HG03432 (cell line): ENCODE results near the gene TNNC2.
"Not testable (repeated sequence)": the region's sequence is repeated elsewhere in the genome, so short reads cannot be mapped to it uniquely, and the experiment has no call there.

Experiments used
- ATAC-seq: cut with Tn5 transposase; IDR thresholded peaks from one replicate; pipeline ENCODE4 v1.9.1; 2021; ENCODE audit warnings: mild to moderate bottlenecking, moderate library complexity; ENCODE audit not compliant: unreplicated experiment

Gene TNNC2

DNA sequence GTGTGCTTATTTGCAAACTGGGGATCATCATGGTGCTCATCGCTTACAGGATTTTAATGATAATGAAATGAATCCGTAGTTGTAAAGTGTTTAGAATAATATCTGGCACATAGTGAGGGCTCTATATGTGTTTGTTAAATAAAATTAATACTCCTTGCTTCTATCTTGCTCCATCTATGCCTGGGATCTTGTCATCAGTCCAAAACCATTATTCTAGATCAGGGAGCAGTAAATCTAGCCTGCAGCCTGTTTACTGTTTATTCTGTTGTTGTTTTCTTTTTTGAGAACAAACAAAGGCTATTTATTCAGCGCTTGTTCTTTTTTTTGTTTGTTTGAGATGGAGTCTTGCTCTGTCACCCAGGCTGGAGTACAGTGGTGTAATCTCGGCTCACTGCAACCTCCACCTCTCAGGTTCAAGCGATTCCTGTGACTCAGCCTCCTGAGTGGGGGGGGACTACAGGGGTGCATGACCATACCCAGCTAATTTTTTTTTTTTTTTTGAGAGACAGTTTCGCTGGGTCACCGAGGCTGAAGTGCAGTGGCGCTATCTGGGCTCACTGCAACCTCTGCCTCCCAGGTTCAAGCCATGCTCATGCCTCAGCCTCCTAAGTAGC lies 22.0 kb upstream of the TNNC2 start:
- no peak for ATAC-seq

DNA sequence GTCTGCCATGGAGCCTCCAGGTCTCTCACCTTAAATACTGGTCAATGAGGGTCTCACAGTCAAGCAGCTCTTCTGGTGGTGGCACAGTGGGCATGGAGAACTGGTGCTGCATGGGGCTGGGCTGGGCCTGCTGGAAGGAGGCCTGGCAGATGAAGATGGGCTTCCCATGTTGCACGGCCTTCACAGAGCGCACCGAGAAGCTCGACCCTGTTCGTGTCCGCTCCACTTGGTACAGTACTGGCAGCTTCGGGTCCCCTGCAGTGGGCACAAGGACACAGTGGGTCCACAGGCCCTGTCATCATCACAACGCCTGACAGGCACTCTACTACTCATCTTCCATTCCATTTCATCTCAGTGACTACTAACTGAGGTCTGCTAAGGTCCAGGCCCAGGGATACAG lies 21.3 kb upstream of the TNNC2 start:
- no peak for ATAC-seq

DNA sequence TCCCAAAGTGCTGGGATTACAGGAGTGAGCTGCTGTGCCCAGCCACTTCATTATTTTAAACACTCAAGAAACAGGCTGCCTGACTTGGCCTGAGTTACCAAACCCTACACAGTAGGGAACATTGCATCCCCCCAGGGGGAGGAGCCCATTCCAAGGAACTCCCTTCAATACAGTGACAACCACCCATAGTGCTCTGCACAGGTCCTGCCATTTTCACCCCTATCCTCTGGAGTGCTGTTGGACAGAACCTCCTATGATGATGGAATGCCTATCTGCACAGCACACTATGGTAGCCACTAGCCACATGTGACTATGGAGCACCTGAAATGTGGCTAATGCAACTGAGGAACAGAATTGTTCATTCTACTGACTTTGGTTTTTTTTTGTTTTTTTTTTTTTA lies 18.3 kb upstream of the TNNC2 start:
- ATAC-seq = no peak

DNA sequence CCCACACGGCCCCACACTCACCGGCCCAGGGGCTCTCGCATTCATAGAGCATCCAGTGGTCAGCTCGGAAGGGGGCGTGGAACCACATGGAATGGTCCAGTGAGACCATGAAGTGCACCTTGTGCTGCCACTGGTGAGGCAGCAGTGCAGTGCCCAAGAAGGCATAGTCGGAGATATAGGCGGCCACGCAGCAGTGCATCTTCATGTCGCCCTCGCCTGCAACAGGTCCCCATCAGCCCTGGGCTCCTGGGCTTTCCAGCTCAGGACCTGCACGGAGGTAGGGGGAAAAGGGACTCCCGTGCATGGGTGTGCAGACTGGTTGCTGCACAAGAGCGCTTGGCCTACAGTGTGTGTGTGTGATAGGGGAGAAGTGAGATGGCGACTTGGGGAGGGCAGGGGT lies 16.4 kb upstream of the TNNC2 start:
- ATAC-seq = no peak

DNA sequence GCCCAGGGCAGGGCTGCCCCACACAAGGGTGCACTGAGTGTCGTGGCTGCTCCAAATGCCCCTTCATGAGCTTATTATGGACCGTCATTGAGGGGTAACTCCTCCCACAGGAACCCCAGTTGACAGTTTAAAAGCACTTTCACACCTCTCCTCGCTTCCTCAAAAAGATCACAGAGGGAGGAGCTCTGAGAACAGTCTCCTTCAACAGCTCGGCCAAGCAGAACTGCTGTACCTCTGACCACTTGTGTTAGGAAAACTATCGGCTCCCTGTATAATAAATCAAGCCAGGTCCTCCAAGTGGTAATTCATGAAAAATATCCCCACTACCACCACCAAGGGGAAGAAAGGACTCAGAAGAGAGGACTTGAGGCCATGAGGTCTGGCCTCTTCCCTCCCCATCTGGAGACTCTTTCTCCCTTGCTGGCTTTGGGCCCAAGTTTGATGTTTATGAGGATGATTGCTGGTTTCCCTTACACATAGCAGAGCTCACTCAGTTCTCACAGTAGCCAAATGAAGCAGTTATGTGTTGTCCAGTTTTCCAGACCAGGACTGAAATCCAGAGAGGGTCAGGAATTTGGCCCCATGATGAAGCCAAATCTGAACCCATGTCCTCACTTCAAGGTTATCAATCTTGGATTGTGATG lies 15.2 kb upstream of the TNNC2 start:
- ATAC-seq = no peak

DNA sequence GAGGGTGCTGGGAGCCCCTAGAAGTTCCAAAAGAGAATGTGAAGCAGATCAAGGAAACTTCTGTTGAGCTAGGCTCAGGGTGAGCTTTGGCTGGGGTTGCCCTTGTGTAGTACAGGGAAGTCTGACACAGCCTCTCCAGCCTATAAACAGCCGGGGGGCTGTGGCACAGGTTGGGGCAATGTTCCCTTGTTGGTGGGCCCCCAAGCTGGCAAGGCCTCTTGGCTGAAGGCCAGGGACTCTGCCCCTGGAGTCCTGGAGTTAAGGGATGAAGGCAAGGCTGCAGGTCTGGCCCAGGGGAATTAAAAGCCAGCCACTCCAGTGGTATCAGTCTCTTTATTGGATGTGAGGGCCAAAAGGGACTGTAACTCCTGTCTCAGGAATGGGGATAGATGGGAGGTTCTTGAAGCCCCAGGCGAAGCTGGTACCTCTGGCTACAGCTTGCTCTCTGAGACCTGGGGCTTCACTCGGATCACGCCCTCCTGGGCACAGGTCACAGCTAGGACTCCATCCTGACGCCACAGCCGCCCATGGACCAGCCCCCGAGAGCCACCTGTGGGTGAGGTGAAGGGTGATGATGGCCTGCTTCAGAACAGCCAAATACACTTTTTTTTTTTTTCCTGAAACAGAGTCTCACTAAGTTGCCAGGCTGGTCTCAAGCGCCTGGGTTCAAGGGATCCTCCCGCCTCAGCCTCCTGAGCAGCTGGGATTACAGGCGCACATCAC lies 14.5 kb upstream of the TNNC2 start:
- no peak for ATAC-seq

DNA sequence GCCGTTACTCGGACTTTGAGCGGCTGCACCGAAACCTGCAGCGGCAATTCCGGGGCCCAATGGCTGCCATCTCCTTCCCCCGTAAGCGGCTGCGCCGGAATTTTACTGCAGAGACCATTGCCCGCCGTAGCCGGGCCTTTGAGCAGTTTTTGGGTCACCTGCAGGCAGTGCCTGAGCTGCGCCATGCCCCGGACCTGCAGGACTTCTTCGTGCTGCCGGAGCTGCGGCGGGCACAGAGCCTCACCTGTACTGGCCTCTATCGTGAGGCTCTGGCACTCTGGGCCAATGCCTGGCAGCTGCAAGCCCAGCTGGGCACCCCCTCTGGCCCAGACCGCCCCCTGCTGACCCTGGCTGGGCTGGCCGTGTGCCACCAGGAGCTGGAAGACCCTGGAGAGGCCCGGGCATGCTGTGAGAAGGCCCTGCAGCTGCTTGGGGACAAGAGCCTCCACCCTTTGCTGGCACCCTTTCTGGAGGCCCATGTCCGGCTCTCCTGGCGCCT lies 13.6 kb upstream of the TNNC2 start:
- no peak for ATAC-seq

DNA sequence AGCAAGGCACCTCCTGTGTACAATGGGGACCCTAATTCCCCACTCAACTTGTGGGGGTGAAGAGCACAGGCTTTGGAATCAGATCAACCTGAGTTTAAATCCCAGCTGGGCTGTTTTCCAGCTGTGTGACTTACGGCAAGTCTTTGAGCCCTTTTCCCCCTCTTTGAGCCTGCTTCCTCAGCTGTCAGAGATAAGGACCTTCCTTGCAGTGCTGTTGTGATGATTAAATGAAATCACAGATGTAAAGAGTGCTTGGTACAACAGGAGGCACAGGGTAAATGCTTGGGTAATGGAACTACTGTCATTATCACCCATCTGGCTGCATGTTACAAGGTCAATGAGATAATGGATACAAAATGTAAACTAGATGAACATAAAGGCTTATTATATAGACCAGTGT lies 9.7 kb upstream of the TNNC2 start:
- ATAC-seq = no peak

DNA sequence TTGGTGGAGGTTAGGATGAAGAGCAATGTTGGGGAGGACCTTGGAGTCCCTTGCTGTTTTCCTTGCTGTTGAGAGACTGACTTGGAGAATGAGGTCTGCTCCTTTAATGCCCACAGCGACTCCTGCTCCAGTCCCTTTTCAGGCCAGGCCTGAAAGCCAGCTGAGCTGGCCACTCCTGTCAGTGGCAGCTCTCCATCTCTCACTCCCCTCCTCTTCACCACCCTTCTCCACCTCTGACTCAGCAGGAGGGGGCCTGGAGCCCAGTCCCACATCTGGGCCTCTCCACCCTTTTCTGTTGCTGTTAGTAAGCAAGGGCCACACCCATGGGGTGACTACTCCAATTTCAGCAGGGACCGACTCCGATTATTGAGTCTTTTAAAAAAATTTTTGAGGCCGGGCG lies 8.7 kb upstream of the TNNC2 start:
- ATAC-seq = no peak

DNA sequence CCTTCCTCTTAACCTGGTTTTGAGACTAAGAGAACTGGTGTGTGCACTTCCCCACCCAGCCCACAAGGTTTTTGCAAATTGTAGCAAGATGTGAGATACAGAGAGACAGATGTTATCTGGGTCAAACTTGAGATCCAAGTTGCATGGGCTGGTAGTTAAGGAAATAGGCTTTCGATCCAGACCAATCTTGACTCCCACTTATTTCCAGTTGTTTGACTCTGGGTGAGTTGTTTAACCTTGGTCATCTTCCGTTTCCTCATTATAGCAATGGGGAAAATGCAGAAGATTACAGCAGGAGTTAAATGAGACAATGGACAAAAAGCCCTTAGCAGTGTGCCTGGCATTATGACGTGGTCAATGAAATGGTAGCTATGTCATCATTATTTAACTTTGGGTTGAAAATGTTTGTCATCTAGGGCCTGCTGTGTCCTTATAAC lies 8.2 kb upstream of the TNNC2 start:
- no peak for ATAC-seq

DNA sequence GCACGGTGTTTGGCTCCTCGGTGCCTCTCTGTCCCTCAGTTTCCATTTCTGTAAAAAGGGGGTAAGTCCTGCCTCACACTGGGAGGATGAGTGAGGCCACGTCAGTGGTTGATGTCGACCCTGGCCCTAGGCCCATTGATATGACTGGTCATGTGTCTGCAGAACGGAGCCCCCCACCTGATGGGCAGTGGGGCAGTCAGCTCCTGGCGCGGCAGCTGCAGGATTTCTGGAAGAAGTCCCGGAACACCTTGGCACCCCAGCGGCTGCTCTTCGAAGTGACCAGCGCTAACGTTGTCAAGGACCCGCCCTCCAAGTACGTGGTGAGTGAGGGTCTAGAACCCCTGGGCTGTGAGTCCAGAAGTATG lies 7.7 kb upstream of the TNNC2 start:
- no peak for ATAC-seq

DNA sequence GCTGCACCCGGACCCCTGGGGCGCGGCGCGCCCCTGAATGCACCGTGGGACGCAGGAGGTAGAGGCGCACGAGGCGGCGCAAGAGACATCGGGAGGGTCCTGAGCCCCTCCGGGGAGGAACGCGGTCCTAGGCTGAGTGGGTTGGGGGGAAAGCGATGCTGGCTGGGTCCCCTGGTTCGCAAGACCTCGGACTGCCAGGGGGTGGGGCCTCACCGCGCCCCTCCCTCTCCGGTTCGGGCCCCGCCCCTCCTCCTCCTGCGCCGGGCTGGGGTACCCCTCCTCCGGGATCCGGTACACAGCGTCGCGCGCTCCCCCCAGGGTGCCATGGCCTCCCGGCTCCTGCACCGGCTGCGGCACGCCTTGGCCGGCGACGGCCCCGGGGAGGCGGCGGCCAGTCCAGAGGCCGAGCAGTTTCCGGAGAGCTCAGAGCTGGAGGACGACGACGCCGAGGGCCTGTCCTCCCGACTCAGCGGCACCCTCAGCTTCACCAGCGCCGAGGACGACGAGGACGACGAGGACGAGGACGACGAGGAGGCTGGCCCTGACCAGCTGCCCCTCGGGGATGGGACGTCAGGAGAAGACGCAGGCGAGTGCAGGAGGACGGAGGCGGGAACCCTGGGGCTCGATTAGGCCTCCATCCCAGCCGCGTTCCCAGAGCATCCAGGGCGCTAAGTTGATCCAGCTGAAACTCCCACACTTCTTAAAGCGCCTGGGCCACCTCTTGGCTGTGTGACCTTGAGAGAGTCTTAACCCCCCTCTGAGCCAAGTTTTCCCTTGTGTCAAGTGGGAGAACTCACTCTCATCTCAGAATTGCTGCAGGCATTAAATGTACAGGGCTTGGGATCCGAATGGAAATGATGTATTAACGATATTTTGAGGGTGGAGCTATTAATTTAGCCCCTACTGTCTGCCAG lies 7.0 kb upstream of the TNNC2 start:
- ATAC-seq = peak; percentile 63

DNA sequence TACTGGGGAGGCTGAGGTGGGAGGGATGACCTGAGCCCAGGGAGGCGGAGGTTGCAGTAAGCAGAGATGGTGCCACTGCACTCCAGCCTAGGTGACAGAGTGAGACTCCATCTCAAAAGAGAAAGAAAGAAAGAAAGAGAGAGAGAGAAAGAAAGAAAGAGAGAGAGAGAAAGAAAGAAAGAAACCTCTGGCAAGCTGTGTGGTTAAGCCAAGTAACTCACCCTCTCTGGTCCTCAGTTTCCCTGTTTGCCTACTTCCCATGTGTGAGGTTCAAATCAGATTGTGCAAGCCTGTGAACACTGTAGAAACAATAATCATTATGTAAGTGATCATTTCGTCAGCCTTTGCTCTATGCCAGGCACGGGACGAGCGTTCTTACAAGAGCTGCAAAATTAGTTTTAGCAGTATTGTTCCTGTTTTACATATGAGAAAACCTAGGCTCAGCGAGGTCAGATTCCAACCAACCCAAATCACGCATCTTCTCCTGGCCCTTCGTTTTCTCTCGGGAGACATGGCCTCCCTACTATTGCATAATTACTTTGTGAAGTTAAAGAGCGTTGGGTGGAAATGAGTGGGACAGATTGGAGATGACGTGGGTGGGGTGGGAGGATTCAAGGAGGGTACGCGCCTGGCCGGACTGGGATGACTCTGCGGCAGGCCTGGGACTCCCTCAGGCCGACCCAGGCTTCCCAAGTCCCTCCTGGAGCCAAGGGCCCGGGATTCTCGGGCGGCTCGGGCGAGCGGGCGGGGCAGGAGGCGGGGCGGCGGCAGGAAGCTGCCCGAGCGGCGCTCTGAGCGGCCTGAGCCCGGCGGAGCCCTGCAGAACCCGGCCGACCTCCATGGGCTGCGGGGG lies 6.1 kb upstream of the TNNC2 start, which contains the start of gene SNX21:
TSS of gene SNX21 (plus strand) at position 770 of the 853 bp plus-strand sequence. CDS start 121 bp downstream, outside the sequence.
- ATAC-seq = peak; percentile 49

DNA sequence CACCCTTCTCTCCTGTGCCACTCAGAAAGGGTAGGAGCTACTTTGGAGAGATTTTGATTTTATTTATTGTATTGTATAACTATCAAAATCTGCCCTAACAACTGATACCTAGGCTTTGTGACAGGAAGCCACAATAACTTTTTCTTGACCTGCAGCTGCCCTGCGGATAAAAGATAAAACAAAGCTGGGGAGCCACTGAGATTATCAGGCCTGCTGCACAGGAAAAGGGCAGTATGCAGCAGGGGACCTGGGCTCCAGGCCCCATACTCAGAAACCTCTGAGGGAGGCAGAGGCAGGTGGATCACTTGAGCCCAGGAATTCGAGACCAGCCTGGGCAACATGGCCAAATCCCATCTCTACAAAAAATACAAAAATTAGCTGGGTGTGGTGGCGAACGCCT lies 5.5 kb upstream of the TNNC2 start:
- no peak for ATAC-seq

DNA sequence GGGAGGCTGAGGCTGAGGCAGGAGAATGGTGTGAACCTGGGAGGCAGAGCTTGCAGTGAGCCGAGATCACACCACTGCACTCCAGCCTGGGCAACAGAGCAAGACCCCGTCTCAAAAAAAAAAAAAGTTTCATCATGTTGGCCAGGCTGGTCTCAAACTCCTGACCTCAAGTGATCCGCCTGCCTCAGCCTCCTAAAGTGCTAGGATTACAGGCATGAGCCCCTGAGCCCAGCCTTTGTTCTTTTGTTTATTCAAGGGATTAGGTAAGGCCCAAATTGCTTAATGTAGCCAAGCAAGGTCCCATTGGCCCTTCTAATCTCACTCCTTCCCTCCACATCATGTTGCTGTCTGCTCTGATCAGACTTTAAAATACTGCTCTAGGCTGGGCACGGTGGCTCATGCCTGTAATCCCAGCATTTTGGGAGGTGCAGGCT lies 2.6 kb upstream of the TNNC2 start:
- ATAC-seq = not testable (repeated sequence)

DNA sequence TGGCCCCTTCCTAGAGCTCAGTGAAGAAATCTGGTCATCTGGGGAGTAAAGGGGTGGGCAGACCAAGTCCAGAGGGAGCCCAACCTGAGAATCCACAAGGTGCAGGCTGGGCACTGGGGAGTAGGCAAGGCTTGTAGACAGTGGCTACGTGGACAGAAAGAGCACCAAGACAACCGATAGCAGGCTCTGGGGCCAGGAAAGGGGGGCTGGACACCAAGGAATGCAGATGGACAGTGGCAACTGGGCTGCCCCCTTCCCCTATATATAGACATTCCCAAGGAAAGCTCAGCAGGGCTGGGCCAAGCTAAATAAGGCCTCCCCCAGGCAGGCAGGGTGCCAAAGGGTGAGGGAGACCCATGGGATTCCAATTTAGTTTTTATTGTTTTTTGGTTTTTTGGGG lies 1.5 kb upstream of the TNNC2 start:
- ATAC-seq = no peak

DNA sequence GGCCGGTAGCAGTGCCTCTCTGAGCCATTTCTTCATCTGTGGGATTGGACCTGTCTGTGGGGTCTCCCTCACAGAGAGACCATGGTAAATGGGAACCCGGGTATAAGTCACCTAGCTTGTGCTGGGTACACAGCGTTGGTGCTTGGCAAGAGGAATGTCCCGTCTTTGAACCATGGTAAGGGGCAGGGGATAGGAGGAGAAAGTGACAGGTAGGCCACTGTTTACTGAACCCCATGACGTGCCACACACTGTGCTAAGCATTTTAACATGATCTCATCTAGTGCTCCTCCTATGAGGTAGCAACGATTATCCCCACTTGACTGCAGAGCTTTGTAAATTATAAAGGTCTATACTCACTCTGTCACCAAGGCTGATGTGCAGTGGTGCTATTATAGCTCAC lies 600 bp upstream of the TNNC2 start:
- no peak for ATAC-seq

DNA sequence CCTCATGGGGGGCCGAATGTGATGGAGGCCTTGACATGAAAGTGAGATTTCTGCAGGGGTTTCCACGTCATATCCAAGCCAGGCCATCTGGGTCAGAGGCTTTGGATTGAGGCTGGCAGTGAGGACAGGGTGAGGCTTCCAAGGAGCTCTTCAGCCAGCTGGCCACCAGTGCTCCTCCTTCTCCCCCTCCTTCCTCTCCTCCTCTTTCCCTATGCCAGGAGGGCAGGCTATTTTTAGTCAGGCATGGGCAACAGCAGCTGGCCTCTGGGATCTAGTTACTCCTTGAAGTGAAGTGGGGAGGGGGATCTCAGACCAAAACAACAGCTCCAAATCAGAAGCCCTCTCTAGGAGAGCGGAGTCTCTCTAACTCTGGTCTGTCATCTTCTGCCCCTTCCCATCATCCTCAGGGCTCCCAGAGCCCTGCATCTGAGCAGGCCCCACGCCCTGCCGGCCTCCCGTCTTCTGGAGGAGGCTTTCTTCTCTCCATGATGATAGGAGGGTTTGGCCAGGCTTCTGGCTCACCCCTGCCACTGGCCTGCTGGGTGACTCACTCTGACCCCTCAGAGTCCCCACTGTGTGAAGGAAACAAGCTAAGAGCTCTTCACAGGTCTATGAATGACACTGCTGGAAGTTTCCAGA lies 612 bp downstream of the TNNC2 start:
- ATAC-seq = no peak

DNA sequence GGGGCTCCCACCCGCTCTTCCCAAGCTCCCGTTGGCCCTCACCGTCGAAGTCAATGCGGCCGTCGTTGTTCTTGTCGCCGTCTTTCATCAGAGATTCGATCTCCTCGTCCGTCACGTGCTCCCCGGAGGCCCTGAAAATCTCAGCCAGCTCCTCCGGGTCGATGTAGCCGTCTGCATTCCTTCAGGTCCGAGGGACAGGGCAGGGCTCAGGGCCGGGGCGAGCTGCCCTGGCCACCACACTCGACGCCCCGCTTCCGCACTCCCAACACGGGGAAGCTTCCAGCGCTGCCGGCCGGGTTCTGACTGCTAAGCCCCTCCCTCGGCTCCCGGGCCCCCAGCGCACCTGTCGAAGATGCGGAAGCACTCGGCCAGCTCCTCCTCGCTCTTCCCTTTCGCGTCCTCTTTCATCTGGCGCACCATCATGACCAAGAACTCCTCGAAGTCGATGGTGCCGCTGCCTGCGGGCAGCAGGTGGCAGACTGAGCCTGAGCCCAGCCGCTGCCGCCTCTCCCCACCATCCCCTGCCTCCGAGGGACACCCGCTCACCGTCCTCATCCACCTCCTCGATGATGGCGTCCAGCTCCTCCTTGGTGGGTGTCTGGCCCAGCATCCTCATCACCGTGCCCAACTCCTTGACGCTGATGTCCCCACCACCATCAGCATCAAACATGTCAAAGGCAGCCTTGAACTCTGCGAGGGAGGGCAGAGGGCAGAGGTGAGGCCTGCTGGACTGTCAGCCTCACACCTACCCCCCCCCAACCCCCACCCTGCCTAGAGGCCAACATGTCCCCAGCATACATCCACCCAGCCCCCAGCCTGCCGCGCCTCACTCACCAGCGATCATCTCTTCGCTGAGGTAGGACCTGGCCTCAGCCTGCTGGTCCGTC lies 2.9 kb downstream of the TNNC2 start:
- ATAC-seq = no peak
